SK-N-SH (cell line): ENCODE data around the gene PRAMEF15. TPM values are rescaled to one million over a fixed set of nuclear protein-coding genes. Genes with fewer than 3 reads are reported as not detected.
"Not testable (repeated sequence)": the region's sequence is repeated elsewhere in the genome, so short reads cannot be mapped to it uniquely, and the experiment has no call there.

ENCODE experiments used
- CTCF ChIA-PET: fragments of 300-600, 350-600 bp; formaldehyde crosslinking; extraction: SDS; loops from one replicate; lab custom pipeline; 2021; lab: Yijun Ruan, JAX
- POLR2A ChIA-PET: fragments of 350-600 bp; sonication (Branson Sonifier 250); formaldehyde crosslinking; extraction: SDS; loops from one replicate; lab custom pipeline; 2020; ENCODE audit warnings: antibody characterized with exemption, inconsistent platforms; lab: Yijun Ruan, JAX
- DNase-seq: peaks from one replicate; pipeline ENCODE4 v3.0.0; 2012
- H2AFZ ChIP-seq: fragments of 200-600 bp; sonication (generic); 2 replicates; pipeline ENCODE4 v1.8.1; 2016; ENCODE audit warnings: antibody characterized with exemption, mild to moderate bottlenecking, low read depth
- H3F3A ChIP-seq: fragments of 200-600 bp; sonication (generic); replicated peaks from 2 replicates; pipeline ENCODE3; 2016; ENCODE audit warnings: antibody characterized with exemption, mild to moderate bottlenecking; ENCODE audit not compliant: insufficient read depth
- H3K27ac ChIP-seq, 2 experiments: fragments of 200-500 bp in 1 of 2; fragments of 200-600 bp in 1 of 2; sonication (Bioruptor generic) in 1 of 2; sonication (generic), shearing (Covaris generic) in 1 of 2; 2 replicates each; pipeline versions ENCODE4 v1.5.1 to v1.6.1; 2014 to 2016; ENCODE audit warnings: low read depth in 2 of 2, inconsistent platforms in 1 of 2, low read length in 1 of 2, mild to moderate bottlenecking in 1 of 2, mixed read lengths in 1 of 2
- H3K27me3 ChIP-seq: fragments of 200-600 bp; sonication (generic), shearing (Covaris generic); 2 replicates; pipeline ENCODE4 v1.6.1; 2016; ENCODE audit warnings: mixed run types; ENCODE audit not compliant: insufficient read depth
- H3K36me3 ChIP-seq, 2 experiments: fragments of 200-500 bp in 1 of 2; fragments of 200-600 bp in 1 of 2; sonication (Bioruptor generic) in 1 of 2; sonication (generic) in 1 of 2; replicated peaks in 1 of 2; 2 replicates each; pipeline versions ENCODE3 to v1.5.1; 2014 to 2016; ENCODE audit warnings: low read length in 1 of 2, mild to moderate bottlenecking in 1 of 2; ENCODE audit not compliant: insufficient read depth in 2 of 2, control insufficient read depth in 1 of 2
- H3K4me1 ChIP-seq, 2 experiments: fragments of 200-500 bp in 1 of 2; fragments of 200-600 bp in 1 of 2; sonication (Bioruptor generic) in 1 of 2; sonication (generic), shearing (Covaris generic) in 1 of 2; 2 replicates each; pipeline versions ENCODE4 v1.5.1 to v1.6.1; 2014 to 2016; ENCODE audit warnings: low read depth in 1 of 2, low read length in 1 of 2, mixed run types in 1 of 2; ENCODE audit not compliant: insufficient read depth in 2 of 2, control insufficient read depth in 1 of 2
- H3K4me2 ChIP-seq: fragments of 200-600 bp; sonication (generic), shearing (Covaris generic); 2 replicates; pipeline ENCODE4 v1.6.1; 2017; ENCODE audit warnings: mixed run types
- H3K4me3 ChIP-seq, 2 experiments: fragments of 200-500 bp in 1 of 2; fragments of 200-600 bp in 1 of 2; sonication (Bioruptor generic) in 1 of 2; sonication (generic), shearing (Covaris generic) in 1 of 2; 2 replicates each; pipeline versions ENCODE4 v1.5.1 to v1.8.1; 2014 to 2016; ENCODE audit warnings: low read depth in 2 of 2, inconsistent platforms in 1 of 2, low read length in 1 of 2, mild to moderate bottlenecking in 1 of 2, mixed read lengths in 1 of 2, moderate library complexity in 1 of 2
- H3K79me2 ChIP-seq: fragments of 200-600 bp; sonication (generic); 2 replicates; pipeline ENCODE4 v1.8.1; 2017; ENCODE audit warnings: mild to moderate bottlenecking; ENCODE audit not compliant: insufficient read depth
- H3K9ac ChIP-seq: fragments of 200-600 bp; sonication (generic); 2 replicates; pipeline ENCODE4 v1.6.1; 2017; ENCODE audit warnings: mixed run types
- H3K9me2 ChIP-seq: fragments of 200-600 bp; sonication (generic); 2 replicates; pipeline ENCODE4 v1.6.1; 2017; ENCODE audit warnings: mixed run types
- H3K9me3 ChIP-seq: fragments of 200-600 bp; sonication (generic); 2 replicates; pipeline ENCODE4 v1.6.1; 2017; ENCODE audit warnings: mixed run types, mild to moderate bottlenecking, moderate library complexity
- H4K20me1 ChIP-seq: fragments of 200-600 bp; sonication (generic); 2 replicates; pipeline ENCODE4 v1.6.1; 2017; ENCODE audit warnings: mild to moderate bottlenecking, mixed run types; ENCODE audit not compliant: insufficient read depth
- RAD21 ChIP-seq: IDR thresholded peaks from 2 replicates; pipeline ENCODE4 v1.6.1; 2012; ENCODE audit warnings: mild to moderate bottlenecking, low read length
- SMC3 ChIP-seq: IDR thresholded peaks from 2 replicates; pipeline ENCODE4 v1.6.1; 2012; ENCODE audit warnings: low read depth, low read length, improper control_type of control experiment
- WGBS: methylation state at CpG from one replicate; pipeline ENCODE4 v1.1.6; 2017; ENCODE audit warnings: low lambda C conversion rate; 5-methylcytosine and 5-hydroxymethylcytosine counted together
- polyA plus RNA-seq, 3 experiments: library from polyadenylated mRNA; depleted of rRNA; stranded (reverse); fragments of >200 nt; gene quantifications; 2 replicates each; pipeline ENCODE4 v1.2.3, GENCODE V29; 2012
- TF ChIP-seq, protein P1 (sequence below): fragments of 200-600 bp; sonication (generic); IDR thresholded peaks from 2 replicates; pipeline ENCODE4 v1.6.1; 2017; ENCODE audit warnings: antibody characterized with exemption, mild to moderate bottlenecking, moderate library complexity

The PRAMEF15 gene
- polyA plus RNA-seq, 1 of the 3 experiments (the other 2 are of a cell fraction): not detected

DNA sequence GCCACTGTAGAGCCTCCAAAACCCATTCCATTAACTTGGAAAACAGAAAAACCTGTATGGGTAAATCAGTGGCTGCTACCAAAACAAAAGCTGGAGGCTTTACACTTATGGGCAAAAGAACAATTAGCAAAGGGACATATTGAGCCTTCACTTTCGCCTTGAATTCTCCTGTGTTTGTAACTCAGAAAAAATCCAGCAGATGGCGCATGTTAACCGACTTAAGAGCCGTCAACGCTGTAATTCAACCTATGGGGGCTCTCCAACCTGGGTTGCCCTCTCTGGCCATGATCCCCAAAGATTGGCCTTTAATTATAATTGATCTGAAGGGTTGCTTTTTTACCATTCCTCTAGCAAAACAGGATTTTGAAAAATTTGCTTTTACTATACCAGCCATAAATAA is 41.4 kb downstream of the PRAMEF15 start:
- H3K4me3 ChIP-seq, H3K9me2 ChIP-seq, H4K20me1 ChIP-seq, H3K27me3 ChIP-seq, CTCF ChIA-PET, H3K4me1 ChIP-seq, H3K9ac ChIP-seq, H3K9me3 ChIP-seq, H3K4me2 ChIP-seq, POLR2A ChIA-PET, H3K79me2 ChIP-seq, H2AFZ ChIP-seq, H3F3A ChIP-seq, H3K27ac ChIP-seq, H3K36me3 ChIP-seq: not testable (repeated sequence)
- DNase-seq: peak; percentile 10
- peak; percentile 47 for TF ChIP-seq SMC3
- TF ChIP-seq, protein P1, sequence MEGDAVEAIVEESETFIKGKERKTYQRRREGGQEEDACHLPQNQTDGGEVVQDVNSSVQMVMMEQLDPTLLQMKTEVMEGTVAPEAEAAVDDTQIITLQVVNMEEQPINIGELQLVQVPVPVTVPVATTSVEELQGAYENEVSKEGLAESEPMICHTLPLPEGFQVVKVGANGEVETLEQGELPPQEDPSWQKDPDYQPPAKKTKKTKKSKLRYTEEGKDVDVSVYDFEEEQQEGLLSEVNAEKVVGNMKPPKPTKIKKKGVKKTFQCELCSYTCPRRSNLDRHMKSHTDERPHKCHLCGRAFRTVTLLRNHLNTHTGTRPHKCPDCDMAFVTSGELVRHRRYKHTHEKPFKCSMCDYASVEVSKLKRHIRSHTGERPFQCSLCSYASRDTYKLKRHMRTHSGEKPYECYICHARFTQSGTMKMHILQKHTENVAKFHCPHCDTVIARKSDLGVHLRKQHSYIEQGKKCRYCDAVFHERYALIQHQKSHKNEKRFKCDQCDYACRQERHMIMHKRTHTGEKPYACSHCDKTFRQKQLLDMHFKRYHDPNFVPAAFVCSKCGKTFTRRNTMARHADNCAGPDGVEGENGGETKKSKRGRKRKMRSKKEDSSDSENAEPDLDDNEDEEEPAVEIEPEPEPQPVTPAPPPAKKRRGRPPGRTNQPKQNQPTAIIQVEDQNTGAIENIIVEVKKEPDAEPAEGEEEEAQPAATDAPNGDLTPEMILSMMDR: peak; percentile 65
- peak; percentile 58 for TF ChIP-seq RAD21
- 0% methylated on average over 5 of the region's 5 CpGs for WGBS

DNA sequence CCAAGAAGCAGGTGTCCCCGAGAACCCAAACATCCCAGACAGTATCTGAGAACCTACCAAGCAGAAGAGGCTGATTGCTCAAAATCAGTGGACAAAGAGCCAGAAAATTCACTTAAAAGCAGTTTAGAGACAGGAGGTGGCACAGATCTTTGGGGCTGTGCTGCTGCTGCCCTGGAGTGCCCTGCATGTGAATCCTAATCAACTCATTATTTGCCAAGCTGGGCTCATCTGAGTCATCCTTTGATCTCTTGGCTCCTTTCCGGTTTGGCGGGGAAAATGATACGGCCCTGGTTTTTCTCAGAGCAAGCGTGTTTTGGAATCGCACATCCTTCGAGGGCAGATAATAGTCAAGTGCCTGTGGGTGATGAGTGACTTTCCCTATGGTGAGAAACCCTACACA is 47.0 kb downstream of the PRAMEF15 start:
- POLR2A ChIA-PET: not testable (repeated sequence)
- 0% methylated on average over 1 of the region's 7 CpGs for WGBS

DNA sequence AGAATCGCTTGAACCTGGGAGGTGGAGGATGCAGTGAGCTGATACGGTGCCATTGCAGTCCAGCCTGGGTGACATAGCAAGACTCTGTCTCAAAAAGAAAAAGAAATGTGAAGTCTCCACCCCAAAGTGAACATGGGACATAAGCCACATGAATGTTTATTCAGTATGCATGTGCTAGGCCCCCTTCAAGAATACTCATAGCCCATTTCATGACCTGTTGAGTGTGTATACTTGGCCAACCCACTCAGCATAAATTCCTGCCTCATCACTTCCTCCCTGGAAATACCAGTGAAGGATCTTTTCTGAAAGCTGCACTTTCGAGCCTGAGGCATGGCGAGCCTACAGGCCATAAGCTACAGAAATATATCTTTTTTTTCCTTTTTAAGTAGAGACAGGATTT is 49.5 kb downstream of the PRAMEF15 start:
- H3F3A ChIP-seq, H3K36me3 ChIP-seq, H4K20me1 ChIP-seq, H3K79me2 ChIP-seq, CTCF ChIA-PET, H3K9ac ChIP-seq, H3K4me1 ChIP-seq, H3K4me3 ChIP-seq, H3K9me2 ChIP-seq, POLR2A ChIA-PET, DNase-seq, H3K9me3 ChIP-seq, H3K27me3 ChIP-seq, H2AFZ ChIP-seq, H3K27ac ChIP-seq, H3K4me2 ChIP-seq: not testable (repeated sequence)
- 8% methylated on average over 4 of the region's 4 CpGs for WGBS

More for the DNA sequence above, 47.0 kb downstream of the PRAMEF15 start:
- CTCF ChIA-PET, H3K27me3 ChIP-seq, H3K4me2 ChIP-seq, H4K20me1 ChIP-seq, H3K9ac ChIP-seq, H3K27ac ChIP-seq, H3K36me3 ChIP-seq, H3K79me2 ChIP-seq, H3K9me3 ChIP-seq, H3K4me1 ChIP-seq, DNase-seq, H3K4me3 ChIP-seq, H3K9me2 ChIP-seq, H3F3A ChIP-seq, H2AFZ ChIP-seq: not testable (repeated sequence)

DNA sequence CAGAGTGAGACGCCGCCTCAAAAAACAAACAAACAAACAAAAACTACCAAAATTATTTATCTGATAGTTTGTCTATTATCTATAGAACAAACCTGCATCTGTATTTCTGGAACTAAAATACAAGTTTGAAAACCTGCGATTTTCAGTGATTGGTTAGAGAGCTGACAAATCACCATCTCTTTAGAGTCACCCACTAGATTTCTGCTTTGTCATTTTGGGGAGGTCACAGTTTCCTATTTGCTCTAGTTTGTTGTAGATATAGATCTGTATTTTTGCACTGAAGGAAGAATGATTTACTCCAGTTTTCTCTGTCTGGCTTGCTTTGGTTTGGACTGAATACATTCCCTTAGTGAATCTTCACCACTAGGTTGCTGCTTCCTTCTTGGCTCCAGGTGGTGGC is 51.2 kb downstream of the PRAMEF15 start:
- 10% methylated on average over 3 of the region's 3 CpGs for WGBS
- H3K27me3 ChIP-seq, H3K9me3 ChIP-seq, H3K9ac ChIP-seq, POLR2A ChIA-PET, H3K4me2 ChIP-seq, CTCF ChIA-PET, H4K20me1 ChIP-seq, H2AFZ ChIP-seq, H3K27ac ChIP-seq, H3K4me3 ChIP-seq, H3K4me1 ChIP-seq, H3F3A ChIP-seq, H3K9me2 ChIP-seq, DNase-seq, H3K36me3 ChIP-seq, H3K79me2 ChIP-seq: not testable (repeated sequence)
